A673 (cell line): ENCODE results near the gene EHD1.

Experiments used
- CTCF ChIP-seq: fragments of 300-800, 200-600 bp; sonication (generic); conservative IDR thresholded peaks from 2 replicates; pipeline ENCODE4 v1.5.1; 2017; ENCODE audit warnings: low read depth, mild to moderate bottlenecking, antibody characterized with exemption, low read length, moderate library complexity, mixed read lengths
- EZH2 ChIP-seq: fragments of 200-600 bp; sonication (generic); IDR thresholded peaks from 2 replicates; pipeline ENCODE4 v1.6.1; 2017; ENCODE audit warnings: borderline replicate concordance, low read depth, mild to moderate bottlenecking, mixed read lengths, antibody characterized with exemption, low read length; ENCODE audit not compliant: poor library complexity, severe bottlenecking

GRCh38 chr11:64834031-64834722 is 44.2 kb downstream of the EHD1 start:
- TF ChIP-seq CTCF, result no peak
- TF ChIP-seq EZH2, result no peak
